HG03039 (cell line): ENCODE measurements around the gene ZMIZ1.

ENCODE experiments used
- ATAC-seq: cut with Tn5 transposase; IDR thresholded peaks from one replicate; pipeline ENCODE4 v1.9.1; 2021; ENCODE audit warnings: mild to moderate bottlenecking, moderate library complexity; ENCODE audit not compliant: unreplicated experiment

The ZMIZ1 gene

DNA sequence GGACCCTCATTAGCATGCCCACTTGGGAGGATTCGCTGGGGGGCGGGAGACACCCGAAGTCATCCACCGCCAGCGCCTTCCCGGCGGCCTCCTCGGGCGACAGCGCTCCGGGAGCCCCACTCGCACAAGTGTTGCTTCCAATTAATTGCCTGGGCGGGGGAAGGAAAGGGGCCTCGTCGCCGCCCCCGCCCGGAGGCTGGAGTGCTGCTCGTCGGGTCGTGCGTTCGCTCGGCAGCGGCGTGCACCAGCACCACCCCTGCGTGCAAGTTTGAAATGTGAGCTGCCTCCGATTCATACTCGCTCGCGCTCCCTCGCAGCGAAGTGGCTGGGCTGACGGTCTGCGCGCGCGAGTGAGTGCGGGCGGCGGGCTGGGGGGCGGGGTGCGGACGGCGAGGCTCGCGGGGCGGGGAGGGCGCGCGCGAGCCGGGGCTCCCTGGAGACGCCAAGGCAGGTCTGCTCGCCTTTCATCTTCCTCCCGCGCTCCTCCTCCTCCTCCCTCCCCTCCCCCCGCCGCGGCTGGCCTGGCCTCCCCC is 173.9 kb downstream of the ZMIZ1 start:
- peak; percentile 16 for ATAC-seq

DNA sequence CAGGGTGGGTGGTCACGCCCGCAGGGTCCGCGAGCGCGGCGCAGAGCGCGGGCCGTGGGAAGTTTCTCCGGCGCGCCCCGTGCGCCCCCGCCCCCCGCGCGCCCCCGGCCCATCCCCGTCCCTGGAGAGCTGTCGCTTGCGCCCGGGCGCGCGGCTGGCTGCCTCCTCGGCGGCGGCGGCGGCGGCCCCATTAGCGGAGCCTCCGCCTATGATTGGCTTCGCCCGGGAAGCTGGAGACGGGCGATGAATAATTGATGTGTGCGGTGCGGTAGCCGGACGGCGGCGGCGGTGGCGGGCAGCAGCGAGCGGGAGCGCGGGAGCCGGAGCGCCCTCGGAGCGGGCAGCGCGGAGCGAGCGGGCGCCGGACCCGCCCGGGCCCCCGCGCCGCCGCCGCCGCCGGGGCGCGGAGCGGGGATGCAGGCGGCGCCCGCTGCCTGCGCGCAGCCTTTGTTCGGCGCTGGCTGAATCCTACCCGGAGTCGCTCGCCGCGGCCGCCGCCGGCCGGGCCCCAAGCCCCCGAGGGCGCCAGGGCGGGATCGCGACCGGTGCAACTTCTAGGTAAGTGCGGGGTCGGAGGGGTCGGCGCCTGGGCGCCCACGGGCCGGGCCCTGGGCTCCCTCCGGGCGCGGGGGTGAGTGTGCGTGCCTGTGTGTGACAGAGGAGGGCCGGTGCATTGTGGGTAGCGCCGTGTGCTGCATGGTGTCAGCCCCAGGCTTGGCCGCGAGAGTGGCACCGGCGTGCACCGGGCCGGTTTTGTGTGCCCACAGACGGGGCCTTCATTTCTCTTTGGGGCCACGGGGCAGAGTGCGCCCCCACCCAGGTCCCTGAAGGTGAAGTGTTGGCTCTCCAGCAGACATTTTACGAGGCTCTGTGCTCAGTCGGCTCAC is 174.7 kb downstream of the ZMIZ1 start:
- peak; percentile 44 for ATAC-seq

DNA sequence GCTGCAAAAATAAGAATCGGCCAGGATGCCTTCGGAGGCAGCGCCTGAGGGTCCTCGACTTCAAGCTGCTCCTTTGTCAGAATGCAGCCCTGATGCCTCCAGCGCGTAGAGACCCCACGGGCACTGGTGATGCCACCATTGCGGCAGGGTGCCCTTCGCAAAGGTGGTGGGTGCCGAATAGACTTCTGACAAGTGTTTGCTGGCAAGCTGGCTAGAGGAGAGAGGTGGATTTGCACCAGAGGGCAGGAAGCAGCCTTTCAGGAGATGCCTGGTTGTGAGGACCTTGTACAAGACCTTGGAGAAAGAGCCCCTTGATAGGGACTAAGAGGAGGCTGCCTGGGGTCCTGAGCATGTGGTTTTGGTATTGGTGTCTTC is 175.3 kb downstream of the ZMIZ1 start:
- peak; percentile 1 for ATAC-seq

DNA sequence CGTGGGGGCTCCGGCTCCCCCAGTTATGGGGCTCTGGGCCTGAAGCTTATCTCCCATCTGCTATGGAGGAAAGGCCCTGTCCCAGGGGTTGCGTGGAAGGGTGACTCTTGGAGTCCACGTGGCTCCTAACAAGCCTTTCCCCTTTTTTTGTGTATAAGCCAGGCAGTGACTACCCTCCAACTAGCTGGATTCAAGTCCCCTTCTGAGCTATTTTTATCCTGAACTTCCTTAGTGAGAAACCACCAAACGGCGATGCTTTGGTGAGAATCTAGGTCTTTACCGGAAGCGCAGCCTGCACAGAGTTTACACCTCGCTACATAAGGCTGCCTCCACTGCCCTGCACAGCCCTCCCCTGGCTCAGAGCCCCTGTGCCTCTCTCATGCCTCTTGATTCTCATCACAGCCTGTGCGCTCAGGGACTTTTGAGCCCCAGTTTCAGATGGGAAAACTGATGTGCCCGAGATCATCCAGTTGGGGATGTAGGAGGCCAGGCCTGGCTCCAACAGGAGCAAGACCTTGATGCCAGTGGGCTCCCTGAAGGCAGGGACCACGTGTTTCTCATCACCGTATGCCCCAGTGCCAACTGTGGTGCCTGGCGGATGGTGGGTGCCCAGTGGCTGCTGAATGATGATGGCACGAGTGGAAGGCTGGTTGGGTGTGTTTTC is 176.2 kb downstream of the ZMIZ1 start:
- ATAC-seq = peak; percentile 23

DNA sequence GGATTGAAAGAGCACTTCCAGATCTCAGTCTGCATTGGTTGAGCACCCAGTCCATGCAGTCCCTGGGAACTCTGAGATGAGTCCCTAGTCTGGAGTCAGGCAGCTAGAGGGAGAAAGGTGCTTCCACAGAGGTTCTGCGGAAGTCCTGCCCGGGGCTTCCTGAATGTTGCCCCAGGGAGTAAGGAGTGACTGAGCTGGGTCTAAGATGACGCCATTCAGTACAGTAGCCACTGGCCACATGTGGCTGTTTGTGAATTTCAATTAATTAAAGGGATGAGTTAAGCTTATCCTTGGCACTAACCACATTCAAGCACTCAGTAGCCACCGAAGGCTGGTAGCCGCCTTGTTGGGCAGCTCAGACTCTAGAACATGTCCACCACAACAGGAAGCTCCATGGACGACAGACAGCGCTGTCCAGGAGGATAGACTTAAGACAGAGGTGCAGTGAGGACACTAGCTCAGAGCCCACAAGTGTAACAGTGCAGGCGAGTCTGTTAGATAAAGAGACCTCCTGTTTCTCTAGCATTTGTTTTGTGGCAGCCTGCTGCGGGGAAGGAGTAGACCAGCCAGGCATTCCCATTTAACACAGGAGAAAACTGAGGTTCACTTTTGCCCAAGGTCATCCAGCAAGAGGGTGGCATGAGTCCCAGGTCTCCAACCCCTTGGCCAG is 176.9 kb downstream of the ZMIZ1 start:
- no peak for ATAC-seq

DNA sequence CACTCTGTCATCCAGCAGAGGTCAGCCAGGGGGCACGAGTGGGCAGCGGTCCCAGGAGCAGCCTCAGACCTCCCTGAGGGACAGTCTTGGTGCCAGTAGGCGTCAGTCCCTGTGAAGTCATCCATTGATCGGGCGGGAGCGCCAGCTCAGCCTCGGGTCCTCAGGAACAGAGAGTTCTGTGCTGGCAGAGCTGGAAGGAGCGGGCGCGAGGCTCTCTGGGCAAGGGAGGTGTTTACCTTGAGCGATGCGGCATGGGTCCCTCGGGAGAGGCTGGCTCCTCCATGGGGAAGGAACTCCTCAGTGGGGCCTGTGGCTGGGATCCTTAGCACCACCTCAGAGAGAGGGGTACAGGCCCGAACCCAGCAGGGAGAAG is 177.4 kb downstream of the ZMIZ1 start:
- ATAC-seq = no peak

DNA sequence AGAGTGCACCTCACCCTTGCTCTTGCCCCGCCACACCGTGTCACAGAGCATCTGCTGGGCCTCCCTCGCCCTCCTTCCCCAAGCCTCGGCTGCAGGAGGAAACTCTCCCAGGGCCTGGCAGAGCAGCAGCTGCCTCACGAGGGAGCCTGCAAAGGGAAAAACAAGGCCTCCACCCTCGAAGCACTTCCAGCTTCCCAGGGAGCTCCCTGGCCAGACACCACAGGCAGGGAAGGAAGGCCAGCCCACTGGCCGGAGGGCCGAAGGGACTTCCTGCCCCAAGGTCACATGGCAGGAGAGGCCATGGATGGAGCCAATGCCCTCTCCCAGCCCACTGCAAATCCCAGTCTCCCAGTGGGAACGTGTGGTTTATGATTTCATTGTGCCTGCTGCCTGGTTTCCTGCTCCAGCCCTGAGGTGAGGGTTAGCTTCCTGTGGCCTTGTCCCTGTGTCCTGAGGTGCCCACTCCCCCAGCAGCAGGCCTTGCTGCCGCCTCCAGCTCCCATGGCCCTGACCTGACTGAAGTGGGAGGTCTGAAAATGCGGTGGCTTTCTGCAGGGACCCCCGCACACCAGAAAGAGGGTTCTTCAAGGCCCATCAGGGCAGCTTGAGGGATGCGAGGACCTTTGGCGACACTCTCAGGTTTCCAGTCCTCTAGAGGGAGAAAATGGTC is 178.0 kb downstream of the ZMIZ1 start:
- ATAC-seq = no peak

DNA sequence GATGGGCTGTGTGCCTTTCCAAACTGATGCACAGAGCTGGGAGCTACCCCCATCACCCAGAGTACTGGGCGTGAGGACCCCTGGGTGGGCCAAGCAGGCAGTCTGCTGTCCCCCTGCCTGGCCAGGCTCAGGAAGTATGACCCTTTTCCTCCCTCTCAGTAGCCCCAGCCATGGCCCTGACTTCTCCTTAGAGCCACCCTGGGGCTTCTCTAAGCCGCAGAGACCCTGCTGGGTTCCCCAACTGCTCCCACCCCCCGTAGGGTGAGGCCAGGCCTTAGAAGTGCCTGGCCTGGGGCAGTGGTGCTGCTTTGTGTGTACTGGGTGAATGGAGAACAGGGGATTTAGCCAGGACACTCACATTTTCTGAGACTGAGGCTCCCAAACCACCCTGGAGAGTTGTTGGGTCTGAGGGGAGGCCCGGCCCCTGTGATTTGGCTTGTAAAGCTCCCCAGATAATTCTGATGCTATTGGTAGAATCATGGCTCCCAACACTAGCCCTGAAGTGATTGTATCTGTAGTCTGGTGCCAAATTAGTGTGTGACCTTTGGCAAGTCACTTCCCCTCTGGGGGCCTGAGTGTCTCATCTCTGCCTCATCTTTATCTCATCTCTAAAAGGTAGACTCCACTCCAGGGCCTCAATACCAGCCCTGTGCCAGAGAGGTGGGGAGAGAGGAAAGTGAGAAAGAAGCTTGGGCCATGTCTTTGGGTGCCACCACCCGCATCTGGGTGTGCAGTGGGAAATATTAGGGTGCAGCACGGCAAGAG is 178.8 kb downstream of the ZMIZ1 start:
- no peak for ATAC-seq

DNA sequence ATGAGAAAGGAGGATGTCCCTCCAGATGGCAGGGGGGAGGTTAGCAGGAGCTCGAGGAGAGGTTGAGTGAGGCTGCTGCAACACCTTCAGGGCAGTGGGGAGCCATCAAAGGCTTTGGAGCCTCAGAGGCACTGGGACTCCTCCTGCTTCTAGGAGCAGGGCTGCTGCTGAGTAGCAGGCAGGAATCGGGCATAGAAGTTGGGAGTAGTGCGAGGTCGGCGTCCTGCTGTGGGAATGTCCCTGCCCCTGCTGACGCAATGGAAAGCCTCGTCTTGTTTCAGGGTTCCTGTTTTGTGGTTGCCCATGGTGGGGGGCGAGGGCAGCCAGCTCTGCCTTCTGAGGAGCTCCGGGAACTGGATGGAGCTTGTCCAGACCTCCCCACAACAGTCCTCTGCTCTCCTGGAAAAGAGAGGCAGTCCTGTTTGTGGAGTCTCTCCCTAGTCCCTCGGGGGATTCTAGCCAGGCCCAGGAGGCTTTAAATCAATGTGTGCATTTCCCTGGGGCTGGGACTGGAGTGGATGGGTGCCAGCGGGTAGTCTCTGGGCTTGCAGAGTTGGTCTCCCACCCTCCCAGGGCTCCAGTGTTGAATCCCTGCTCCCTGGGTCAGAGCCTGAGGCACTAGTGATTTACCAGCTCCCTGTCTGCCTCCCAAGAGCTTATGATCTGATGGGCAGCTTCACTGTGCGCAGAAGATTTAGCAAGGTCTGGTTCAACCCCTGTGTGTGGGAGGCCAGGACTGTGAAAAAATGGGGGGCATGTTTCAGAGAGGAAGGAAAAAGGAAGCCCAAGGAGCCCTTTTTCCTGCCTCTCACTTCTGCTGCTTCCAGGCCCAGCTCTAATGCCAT is 179.8 kb downstream of the ZMIZ1 start:
- ATAC-seq = no peak

DNA sequence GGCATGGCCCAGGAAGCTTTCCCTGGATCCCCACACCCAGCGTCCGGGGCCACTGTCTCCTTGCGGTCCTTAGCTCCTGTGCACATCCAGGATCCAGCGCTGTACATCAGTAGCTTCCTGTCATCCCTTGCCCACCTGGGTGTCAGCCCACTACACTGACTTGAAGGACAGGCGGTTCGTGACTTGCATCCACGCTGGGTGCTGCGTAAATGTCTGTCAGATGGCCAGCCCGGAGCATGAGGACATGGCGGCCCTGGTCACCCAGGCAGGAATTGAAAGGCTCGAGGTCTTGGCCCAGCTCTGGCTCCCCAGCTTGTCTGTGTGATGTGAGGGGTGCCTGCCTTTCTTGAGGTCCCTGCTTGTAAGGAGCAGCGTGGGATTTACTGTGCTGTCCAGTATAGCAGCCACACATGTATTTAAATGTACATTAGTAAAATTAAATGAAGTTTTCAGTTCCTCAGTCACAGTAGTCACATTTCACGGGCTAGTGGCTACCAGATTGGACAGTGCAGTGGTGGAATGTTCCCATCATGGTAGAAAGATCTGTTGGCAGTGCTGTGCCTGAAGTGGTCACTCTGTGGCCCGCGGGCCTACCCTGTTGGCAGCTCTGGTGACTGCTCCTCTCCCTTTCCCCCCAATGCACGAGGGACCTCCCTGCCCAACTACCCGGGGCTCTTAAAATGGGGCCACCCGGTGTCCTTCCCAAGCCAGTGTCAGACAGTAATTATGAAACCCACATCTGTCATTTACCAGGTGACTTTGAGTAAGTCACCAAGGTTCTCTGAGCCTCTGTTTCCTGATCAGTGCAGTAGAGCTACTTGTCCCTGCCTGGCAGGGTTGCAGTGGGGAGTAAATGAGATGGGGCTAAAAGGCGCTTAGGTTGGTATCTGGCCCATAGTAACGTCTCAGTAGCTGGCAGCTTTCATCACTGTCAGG is 180.7 kb downstream of the ZMIZ1 start:
- ATAC-seq = peak; percentile 45

DNA sequence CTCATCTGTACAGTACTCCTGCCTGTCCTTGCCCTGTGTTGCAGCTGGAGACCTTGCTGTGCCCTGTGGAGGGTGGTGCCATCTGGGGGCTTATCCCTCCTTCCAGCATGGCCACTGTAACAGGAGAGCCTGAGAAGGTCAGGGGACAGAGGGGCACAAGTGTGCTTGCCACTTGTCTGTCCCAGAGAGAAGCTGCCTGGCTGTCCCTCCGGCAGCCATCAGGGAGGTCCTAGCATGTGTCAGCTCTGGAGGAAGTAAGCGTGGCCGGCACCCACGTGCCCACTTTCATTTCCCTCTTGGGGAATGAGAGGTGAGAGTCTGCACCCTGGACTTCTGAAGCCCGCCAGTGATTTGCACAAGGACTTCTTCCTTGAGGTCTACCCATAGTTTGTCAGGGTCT is 181.5 kb downstream of the ZMIZ1 start:
- no peak for ATAC-seq

DNA sequence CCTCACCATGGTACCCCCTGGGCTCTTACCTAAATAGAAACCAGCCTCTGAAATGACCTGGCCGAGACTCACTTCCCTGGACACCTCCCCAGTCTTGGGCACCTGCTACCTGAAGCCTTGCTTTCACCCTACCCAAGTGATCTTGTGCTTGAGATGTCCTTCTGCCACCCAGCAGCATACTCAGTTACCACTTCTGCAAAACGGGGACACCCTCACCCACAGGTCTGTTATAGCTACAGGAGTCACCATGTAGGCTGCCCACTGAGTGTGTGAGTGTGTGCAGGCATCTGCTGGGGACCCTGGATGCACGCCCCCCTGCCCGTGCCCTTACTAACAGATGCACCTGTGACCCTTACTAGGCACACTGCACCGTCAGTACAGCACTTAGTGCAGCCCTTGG is 183.7 kb downstream of the ZMIZ1 start:
- no peak for ATAC-seq

DNA sequence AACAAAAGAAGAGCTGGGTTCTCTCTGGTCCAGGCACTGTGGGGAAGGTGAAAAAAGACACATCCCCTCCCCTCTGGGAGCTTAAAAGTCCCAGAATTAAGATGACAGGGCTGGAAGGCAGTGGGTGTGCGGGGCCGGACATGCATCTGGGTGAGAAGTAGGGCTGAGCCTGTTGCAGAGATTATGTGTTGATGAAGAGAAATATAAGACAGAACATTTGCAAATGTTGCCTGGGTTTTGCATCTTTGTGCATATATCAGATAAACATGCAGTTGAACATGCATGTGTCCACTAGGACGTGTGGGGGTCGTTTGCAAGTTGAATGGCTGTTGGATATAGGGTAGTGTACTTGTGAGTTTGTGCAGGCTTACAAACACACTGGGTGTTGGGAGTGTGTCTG is 184.2 kb downstream of the ZMIZ1 start:
- no peak for ATAC-seq

DNA sequence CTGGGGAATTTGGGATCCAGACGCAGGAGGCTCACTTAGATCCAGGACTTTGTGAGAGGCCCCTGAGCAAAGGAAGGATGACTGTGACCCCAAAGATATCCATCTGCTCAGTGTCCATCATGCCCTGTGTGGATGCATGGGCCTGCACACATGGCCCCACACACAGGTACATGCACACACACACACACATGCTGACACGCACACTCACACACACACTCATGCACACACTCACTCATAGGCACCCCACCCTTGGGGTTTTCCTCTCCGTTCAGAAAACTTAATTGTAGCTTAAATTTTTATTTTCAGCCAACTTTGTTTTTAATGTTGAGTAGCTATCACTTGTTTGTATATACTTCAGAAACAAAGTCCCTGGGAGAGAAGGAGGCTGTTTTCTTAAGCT is 184.9 kb downstream of the ZMIZ1 start:
- ATAC-seq = no peak

DNA sequence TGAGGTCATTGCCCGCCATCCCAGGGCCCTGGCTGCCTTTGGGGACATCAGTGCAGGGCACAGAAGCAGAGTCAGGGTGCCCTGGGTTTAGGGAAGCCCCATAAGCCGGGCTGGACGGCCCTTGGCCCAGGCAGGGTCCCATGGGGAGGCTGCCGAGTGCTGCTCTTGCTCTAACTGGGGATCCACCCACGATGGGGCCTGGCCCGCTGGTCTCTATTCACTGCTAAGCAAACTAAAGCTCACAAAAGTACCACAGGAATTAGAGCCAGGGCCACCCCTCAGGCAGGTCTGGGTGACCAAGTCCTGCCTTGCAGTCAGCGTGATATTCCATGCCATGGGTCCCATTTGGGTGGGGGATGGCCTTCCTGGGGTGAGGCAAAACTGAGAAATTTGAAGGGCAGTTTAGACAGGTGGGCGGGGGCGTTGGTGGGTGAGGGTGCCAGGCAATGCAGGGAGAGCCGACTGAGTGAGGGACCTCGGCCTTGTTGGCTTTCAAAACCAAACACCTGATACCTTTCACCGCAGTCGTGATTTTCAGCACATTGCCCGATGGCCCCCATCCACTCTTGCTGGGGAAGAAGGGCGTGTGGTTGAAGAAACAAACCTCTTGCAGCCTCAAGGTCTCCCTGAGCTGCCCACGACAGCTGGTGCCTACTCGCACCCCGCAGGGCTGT is 185.7 kb downstream of the ZMIZ1 start:
- no peak for ATAC-seq

DNA sequence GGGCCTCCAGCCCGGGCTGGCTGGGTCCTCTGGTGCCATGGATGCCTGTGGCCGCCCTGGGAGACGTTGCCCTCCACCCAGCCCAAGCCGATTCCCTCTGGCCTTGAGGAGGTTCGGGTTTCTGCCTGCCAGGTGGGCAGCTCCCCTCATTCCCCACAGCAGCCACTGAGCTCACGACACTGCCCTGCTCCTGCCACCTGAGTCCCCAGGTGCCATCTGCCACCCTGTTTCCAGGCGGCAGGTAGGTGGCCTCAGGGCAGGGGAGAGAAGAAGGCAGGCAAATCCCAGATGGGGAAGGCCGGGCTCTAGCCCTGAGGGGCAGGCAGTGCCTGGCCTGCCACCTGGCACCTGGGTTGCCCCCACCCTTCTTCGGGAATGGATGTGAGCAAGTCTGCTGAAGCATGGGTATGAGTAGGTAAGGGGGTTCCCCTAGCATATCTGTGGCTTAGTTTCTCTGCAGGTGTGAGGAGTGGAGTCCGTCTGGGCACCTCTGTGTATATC is 186.3 kb downstream of the ZMIZ1 start:
- ATAC-seq = no peak

DNA sequence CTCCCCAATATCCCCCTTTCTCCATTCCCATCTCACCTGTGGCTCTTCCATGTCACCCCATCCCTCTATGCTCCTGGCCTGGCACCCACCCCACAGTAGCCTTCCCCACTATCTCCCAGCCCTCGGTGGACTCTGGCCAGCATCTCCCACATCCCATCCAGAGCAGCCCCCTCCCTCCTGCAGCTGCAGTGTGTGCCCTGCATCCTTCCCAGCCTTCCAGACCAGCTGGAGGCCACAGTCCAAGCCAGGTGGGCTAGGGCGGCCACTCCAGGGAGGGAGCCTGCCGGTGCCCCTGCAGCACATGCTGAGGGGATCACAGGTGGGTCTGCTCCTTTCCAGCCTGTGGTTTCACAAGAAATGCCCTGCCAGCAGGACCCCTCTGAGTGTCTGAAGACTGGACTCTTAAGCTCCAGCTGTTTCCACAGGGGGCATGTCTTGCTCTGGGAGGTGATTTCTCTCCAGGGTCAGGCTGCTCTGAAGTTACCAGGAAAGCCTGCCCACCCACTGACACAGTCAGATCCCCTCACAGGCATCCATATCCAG is 187.6 kb downstream of the ZMIZ1 start:
- ATAC-seq = no peak
